ENCODE data around the gene IGFBP5. TPM values are rescaled to one million over a fixed set of nuclear protein-coding genes. Genes with fewer than 3 reads are reported as not detected.

IGFBP5 gene
- total and polyA plus RNA-seq, 10 of the 15 experiments (the other 5 are each of a cell fraction or from before 2014, with no cell fraction given) = 2.8 TPM; not detected in 9

- TF ChIP-seq E2F8 (IDR thresholded peaks at IDR 0.05; ENCODE audit: low read depth, partially characterized antibody) = no peak
- TF ChIP-seq SIN3A (IDR thresholded peaks at IDR 0.05; ENCODE audit: low read depth, low read length) = no peak
- no peak for TF ChIP-seq RUNX3 (IDR thresholded peaks at IDR 0.05; ENCODE audit: low read length)
- no peak for TF ChIP-seq NR2F1 (conservative IDR thresholded peaks at IDR 0.05)
- no peak for TF ChIP-seq CHD2 (IDR thresholded peaks at IDR 0.05; ENCODE audit: borderline replicate concordance, low read depth, low read length)
- no peak for TF ChIP-seq GABPA (IDR thresholded peaks at IDR 0.05; ENCODE audit: low read depth)
- TF ChIP-seq RELB (IDR thresholded peaks at IDR 0.05; ENCODE audit: low read depth) = no peak
- TF ChIP-seq E2F4 (IDR thresholded peaks at IDR 0.05; ENCODE audit: low read depth, low read length) = no peak
These were observed at the start of gene IGFBP5 (continued) for GRCh38 chr2:216695401-216695821.

Measured in GM12878 (cell line).